A673 (cell line): ENCODE results near the gene ABHD16B. TPM values are rescaled to one million over a fixed set of nuclear protein-coding genes. Genes with fewer than 3 reads are reported as not detected.

Experiments
- BruUV-seq: library from RNA; stranded (reverse); fragments of 400-500 nt; replicated peaks from 2 replicates; lab custom pipeline; 2021; lab: Mats Ljungman, UMichigan
- CTCF ChIA-PET: fragments of 300-600 bp; sonication (Branson Sonifier 250); formaldehyde crosslinking; loops from one replicate; lab custom pipeline; 2022; ENCODE audit warnings: antibody characterized with exemption; lab: Charles Lee
- POLR2A ChIA-PET: fragments of 300-600 bp; sonication (Branson Sonifier 250); formaldehyde crosslinking; loops from one replicate; lab custom pipeline; 2022; ENCODE audit warnings: antibody characterized with exemption; ENCODE audit not compliant: low non-redundant PET; lab: Charles Lee
- DNase-seq: peaks from one replicate; pipeline ENCODE4 v3.0.0-alpha.2; 2015; ENCODE audit warnings: low spot score
- H3K27ac ChIP-seq: fragments of 200-600 bp; sonication (generic); 2 replicates; pipeline ENCODE4 v1.5.1; 2016; ENCODE audit warnings: mixed run types, low read depth, mild to moderate bottlenecking, mixed read lengths, antibody characterized with exemption, low read length; ENCODE audit not compliant: poor library complexity, severe bottlenecking
- H3K27me3 ChIP-seq: fragments of 200-600 bp; sonication (generic); replicated peaks from 2 replicates; pipeline ENCODE4 v1.6.1; 2017; ENCODE audit warnings: mixed run types, low read depth, mild to moderate bottlenecking, mixed read lengths, antibody characterized with exemption, low read length; ENCODE audit not compliant: insufficient read depth, poor library complexity
- H3K36me3 ChIP-seq: fragments of 200-600 bp; sonication (generic); 2 replicates; pipeline ENCODE4 v1.6.1; 2016; ENCODE audit warnings: mixed run types, mild to moderate bottlenecking, mixed read lengths, antibody characterized with exemption, low read length; ENCODE audit not compliant: insufficient read depth, poor library complexity, severe bottlenecking
- H3K4me1 ChIP-seq: fragments of 200-600 bp; sonication (generic); 2 replicates; pipeline ENCODE4 v1.6.1; 2017; ENCODE audit warnings: mixed run types, mild to moderate bottlenecking, mixed read lengths, antibody characterized with exemption, low read length; ENCODE audit not compliant: insufficient read depth, poor library complexity, severe bottlenecking
- H3K4me3 ChIP-seq: fragments of 200-600 bp; sonication (generic); 2 replicates; pipeline ENCODE4 v1.5.1; 2016; ENCODE audit warnings: low read depth, mixed run types, mild to moderate bottlenecking, mixed read lengths, low read length; ENCODE audit not compliant: poor library complexity, severe bottlenecking
- H3K9me3 ChIP-seq: fragments of 200-600 bp; sonication (generic); 2 replicates; pipeline ENCODE4 v1.6.1; 2016; ENCODE audit warnings: mixed run types, low read depth, mild to moderate bottlenecking, mixed read lengths, antibody characterized with exemption, low read length; ENCODE audit not compliant: poor library complexity, severe bottlenecking
- EZH2 ChIP-seq: fragments of 200-600 bp; sonication (generic); IDR thresholded peaks from 2 replicates; pipeline ENCODE4 v1.6.1; 2017; ENCODE audit warnings: borderline replicate concordance, low read depth, mild to moderate bottlenecking, mixed read lengths, antibody characterized with exemption, low read length; ENCODE audit not compliant: poor library complexity, severe bottlenecking
- intact Hi-C: fragments of 100-400 bp; cut with micrococcal nuclease; formaldehyde crosslinking; loops from one replicate; pipeline ENCODE4 v1.10.0; 2022; ENCODE audit not compliant: unreplicated experiment
- total RNA-seq: library from RNA; stranded (reverse); gene quantifications from 2 replicates; pipeline ENCODE4 v1.2.3, GENCODE V29; 2021
- TF ChIP-seq, protein P1 (sequence below): fragments of 300-800, 200-600 bp; sonication (generic); conservative IDR thresholded peaks from 2 replicates; pipeline ENCODE4 v1.5.1; 2017; ENCODE audit warnings: low read depth, mild to moderate bottlenecking, antibody characterized with exemption, low read length, moderate library complexity, mixed read lengths

The ABHD16B gene
- total RNA-seq, 1 experiment from 2014 or later, result not detected

DNA sequence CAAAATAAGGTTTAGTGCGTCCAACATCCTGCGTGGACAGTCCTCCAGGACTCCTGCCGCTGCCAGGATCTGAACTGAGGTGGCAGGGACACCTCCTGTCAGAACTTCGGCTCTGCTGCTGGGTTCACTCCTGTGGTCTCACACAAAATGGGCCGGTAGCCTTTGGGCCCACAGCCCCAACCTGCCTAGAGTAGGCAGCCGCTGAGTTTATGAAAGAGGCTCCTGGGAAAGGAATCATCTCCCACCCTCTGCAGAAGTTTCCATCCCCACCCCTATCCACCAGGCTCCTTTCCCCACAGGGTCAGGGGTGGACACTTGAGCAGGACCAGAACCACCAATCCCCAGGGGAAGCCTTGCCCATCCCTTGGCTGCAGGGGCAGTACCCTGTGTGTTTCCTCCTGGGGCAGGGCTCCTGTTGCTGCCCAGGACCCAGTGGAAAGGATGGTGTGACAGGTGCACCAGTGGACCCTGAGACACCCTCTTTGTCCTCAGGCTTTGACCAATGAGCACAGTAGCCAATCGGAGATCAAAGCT lies 2.1 kb upstream of the ABHD16B start:
- POLR2A ChIA-PET, result no interaction called here
- Histone ChIP-seq H3K4me1 (peaks cover 11% of the 10 kb centered on the region), H3K4me3 (no peak overlapping the region)

DNA sequence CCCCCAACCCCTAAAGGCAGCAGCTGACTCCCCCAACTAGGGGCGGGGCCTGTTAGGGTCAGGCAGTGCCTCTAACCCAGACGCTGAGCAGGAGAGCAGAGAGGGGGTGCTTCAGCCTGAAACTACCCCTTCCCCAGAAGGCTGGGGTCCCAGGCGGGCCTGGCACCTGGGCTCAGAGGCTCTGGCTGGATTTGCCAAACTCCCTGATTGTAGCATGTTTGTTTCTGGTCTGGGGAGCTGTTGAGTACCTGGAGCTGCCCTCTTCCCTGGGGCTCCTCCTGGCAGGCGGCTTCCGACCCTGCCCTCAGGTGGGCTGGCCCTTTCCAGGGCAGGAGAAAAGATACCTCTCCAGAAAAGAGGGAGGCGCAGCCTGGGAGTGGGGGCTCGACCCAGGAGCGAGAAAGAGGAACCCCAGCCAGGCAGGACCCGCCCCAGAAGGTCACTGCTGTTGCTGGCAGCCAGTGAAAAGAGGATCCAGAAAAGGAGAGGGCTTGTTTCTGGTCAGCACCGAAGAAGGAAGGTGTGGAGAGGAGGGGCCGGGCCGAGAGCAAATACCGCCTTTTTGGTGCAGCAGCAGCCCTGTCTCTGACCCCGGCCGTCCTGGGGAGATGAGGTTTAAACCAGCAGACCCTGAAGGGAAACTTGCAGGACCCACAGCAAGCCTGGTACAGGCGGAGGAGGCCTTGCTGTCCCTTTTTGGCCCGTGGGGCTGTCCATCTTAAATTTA lies 810 bp upstream of the ABHD16B start:
- no peak for DNase-seq
- CTCF ChIA-PET, result no interaction called here

More for the DNA sequence above, 2.1 kb upstream of the ABHD16B start:
- DNase-seq, result no peak
- BruUV-seq, result no TSS peak
- no peaks in the 10 kb centered on the region for H3K27me3 ChIP-seq
- TF ChIP-seq, protein P1, sequence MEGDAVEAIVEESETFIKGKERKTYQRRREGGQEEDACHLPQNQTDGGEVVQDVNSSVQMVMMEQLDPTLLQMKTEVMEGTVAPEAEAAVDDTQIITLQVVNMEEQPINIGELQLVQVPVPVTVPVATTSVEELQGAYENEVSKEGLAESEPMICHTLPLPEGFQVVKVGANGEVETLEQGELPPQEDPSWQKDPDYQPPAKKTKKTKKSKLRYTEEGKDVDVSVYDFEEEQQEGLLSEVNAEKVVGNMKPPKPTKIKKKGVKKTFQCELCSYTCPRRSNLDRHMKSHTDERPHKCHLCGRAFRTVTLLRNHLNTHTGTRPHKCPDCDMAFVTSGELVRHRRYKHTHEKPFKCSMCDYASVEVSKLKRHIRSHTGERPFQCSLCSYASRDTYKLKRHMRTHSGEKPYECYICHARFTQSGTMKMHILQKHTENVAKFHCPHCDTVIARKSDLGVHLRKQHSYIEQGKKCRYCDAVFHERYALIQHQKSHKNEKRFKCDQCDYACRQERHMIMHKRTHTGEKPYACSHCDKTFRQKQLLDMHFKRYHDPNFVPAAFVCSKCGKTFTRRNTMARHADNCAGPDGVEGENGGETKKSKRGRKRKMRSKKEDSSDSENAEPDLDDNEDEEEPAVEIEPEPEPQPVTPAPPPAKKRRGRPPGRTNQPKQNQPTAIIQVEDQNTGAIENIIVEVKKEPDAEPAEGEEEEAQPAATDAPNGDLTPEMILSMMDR, result peak; percentile 9; the same call in 1 of the 2 replicates
- no peak for TF ChIP-seq EZH2
- no peaks in the 10 kb centered on the region for H3K9me3 ChIP-seq
- peak overlapping the region; percentile 30 for H3K27ac ChIP-seq
- intact Hi-C loops, result no loop called here
- no peaks in the 10 kb centered on the region for H3K36me3 ChIP-seq
- CTCF ChIA-PET, result no interaction called here

DNA sequence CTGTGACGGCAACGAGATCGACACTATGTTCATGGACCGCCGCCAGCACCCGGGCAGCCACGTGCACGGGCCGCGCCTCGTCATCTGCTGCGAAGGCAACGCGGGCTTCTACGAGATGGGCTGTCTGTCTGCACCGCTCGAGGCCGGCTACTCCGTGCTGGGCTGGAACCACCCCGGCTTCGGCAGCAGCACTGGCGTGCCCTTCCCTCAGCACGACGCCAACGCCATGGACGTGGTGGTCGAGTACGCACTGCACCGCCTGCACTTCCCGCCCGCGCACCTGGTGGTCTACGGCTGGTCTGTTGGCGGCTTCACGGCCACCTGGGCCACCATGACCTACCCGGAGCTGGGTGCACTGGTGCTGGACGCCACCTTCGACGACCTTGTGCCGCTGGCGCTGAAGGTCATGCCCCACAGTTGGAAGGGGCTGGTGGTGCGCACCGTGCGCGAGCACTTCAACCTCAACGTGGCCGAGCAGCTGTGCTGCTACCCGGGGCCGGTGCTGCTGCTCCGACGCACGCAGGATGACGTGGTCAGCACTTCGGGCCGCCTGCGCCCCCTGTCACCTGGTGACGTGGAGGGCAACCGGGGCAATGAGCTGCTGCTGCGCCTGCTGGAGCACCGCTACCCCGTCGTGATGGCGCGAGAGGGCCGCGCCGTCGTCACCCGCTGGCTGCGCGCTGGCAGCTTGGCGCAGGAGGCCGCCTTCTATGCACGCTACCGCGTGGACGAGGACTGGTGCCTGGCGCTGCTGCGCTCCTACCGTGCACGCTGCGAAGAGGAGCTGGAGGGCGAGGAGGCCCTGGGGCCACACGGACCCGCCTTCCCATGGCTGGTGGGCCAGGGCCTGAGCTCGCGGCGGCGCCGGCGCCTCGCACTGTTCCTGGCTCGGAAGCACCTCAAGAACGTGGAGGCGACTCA lies 943 bp downstream of the ABHD16B start:
- intact Hi-C loops, result no loop called here
- no TSS peak for BruUV-seq
- no peaks in the 10 kb centered on the region for H3K36me3 ChIP-seq
- H3K27me3 ChIP-seq, result no peaks in the 10 kb centered on the region
- ChIA-PET POLR2A (interaction anchor here (0.7 kb wide), 1 partner anchor 240 kb away, joined by 3 read pairs; no protein-coding TSS in a partner anchor), CTCF (no interaction called here)
- H3K9me3 ChIP-seq, result no peaks in the 10 kb centered on the region
- H3K4me1 ChIP-seq, result peaks cover 11% of the 10 kb centered on the region
- H3K4me3 ChIP-seq, result no peak overlapping the region
- H3K27ac ChIP-seq, result no peak overlapping the region
- DNase-seq, result no peak
- no peak for TF ChIP-seq EZH2
- TF ChIP-seq, protein P1, result no peak

More for the DNA sequence above, 810 bp upstream of the ABHD16B start:
- H3K4me3 ChIP-seq, result no peak overlapping the region
- no peaks in the 10 kb centered on the region for H3K9me3 ChIP-seq
- POLR2A ChIA-PET, result no interaction called here
- no peaks in the 10 kb centered on the region for H3K27me3 ChIP-seq
- intact Hi-C loops, result no loop called here
- TF ChIP-seq, protein P1, result no peak
- no peak for TF ChIP-seq EZH2
- BruUV-seq, result no TSS peak
- no peaks in the 10 kb centered on the region for H3K36me3 ChIP-seq
- peaks cover 11% of the 10 kb centered on the region for H3K4me1 ChIP-seq
- no peak overlapping the region for H3K27ac ChIP-seq
